IPS DF 4.7 (cell line): Measurements from ENCODE around the gene NPTX1.

Experiments
- DNase-seq: peaks from one replicate; pipeline ENCODE4 v3.0.0-alpha.2; 2013; ENCODE audit warnings: low spot score; ENCODE audit errors: extremely low read depth

Gene NPTX1

DNA sequence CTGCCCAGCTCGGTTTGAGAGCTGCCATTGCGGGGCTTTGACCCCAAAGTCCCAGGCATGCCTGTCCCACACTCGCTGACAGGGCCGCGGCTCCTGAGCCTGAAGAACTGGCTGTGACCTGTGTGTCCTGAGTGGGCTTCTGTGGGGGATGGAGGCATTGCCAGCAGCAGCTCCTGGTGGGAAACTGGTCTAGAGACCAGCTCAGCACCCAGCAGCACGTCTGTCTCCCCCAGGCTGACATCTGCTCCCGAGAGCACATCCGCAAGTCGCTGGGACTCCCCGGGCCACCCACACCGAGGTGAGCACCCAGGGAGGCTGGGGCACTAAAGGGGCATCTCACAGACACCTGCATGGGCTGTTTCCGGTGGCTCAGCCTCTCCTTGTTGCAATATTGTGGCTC, 48.0 kb downstream of the NPTX1 start:
- no peak for DNase-seq

DNA sequence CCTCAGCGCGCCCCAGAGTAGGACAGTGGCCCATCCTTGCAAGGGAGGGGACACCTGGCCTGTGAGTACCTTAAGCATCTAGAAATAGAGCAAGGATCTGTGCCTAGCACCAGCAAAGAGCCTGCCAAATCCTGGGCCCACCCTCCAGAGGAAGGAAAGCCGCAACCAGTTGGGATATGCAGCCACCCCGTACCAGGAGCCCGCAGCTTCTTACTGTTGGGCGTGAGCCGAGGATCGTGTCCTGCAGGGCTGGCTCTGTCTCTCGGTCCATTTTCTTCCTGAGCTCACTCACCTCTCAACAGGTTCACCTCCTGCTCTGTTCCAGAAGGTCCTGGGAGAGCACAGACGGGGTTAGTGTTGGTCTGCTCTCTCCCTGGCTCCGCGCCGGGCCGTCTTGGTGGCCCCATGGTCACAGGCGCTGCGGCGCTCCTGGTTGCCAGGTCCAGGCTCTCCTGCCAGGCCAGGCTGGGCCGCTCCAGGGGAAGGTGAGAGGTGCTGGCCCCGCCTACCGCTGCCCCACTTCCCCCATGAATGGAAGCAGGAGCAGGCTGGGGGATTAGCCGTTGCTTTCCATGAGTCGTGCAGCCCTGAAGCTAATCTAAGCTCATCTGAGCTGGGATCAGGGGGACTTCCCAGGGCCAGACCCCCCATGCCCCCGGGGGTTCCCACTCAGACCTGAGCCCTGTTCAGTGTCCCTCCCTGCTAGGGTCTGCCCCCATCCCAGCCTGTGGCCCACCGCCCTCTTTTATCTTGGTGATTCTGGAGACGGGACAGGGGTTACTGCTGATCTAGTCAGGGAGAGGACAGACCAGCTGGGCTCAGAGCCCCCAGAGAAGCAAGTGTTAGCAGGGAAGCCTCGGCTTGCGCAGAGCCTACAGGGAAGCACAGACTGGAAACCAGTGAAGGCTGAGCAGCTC, 48.8 kb downstream of the NPTX1 start:
- DNase-seq = no peak

DNA sequence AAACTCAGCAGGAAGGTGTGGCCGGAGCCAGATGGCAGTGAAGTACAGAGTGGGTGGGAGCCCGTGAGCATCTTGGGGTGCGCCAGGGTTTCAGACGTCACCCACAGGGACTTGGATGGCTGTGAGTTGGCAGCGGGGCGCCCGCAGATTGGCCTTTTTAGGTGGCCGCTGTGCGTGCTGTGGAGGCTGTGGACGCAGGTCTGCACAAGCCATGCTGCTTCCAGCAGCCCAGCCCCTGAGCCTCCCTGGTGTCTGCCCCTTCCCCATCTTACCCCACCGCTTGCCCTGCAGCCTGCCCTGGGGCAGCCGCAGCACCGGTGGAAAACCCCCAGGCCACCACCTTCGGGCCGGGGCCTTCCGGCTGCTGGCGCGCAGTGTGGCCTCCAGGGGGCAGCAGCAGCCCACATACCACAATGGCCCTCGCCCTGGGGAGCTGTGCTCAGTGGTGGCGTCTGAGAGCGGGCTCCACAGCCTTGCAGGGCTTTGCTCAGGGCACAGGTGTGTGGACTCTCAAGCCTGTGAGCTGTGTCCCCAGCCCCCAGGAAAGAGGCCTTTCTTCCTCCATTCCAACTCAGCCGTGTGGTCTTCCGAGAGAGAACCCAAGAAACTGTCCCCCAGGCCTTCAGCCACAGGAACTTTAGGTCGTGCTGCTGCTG, 49.6 kb downstream of the NPTX1 start:
- DNase-seq = peak; percentile 46

DNA sequence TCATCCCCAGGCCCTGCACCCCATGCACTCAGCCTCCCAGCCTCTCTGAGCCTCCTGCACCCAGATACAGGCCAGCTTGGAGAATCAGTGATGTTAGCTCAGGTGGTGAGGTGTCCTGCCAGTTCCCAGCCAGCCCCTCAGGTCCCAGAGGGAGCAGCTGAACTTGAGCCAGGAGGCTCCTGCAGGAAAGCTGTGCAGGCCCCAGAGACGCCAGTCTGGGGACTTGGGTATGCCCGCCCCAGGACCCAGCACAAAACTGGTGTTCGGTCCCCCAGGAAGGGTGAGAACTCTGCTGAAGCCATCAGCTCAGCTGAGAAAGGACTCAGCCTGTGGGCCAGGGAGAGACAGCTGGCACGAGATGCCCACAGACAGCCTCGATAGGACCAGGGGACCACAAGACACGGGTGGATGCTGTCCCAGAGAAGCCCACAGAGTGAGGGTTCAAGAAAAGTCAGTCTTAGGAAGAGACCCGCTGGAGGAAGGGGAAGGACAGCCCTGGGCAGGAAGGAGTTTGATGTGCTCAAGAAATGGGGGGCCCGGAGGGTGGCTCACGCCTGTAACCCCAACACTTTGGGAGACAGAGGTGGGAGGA, 50.5 kb downstream of the NPTX1 start:
- no peak for DNase-seq

DNA sequence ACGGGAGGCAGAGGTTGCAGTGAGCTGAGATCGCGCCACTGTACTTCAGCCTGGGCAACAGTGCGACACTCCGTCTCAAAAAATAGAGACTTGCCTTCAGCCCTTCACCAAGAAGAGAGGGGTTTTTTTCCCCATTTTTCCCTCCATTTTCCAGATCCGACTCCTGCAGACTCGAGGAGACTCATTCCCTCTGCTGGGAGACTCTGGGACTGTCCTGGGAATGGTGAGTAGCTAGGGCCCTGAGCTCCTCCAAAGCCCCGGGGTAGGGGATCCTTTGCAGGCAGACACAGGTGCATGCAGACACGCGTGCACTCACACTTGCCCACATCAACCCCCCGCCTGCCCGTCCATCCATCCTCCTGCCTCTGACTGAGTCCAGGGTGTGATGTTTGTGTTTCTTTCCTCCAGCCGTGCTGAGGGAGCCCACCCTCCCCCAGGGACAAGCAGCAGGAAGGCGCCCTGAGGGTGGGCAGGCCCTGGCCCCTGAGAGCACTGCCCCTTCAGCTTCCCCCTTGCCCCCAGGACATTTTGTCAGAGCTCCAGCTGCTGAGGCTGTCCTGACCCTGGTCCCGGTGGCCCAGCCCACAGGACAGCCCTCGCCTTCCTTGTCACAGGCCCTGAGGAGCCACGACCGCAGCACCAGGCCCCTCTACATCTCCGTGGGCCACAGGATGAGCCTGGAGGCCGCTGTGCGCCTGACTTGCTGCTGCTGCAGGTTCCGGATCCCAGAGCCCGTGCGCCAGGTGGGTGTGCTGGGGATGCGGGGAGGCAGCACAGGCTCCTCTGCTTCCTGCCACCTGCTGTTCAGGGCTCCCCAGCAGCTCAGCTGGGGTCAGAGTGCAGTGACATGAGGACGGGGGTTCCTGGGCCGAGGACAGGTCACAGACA, 51.3 kb downstream of the NPTX1 start:
- DNase-seq = no peak

DNA sequence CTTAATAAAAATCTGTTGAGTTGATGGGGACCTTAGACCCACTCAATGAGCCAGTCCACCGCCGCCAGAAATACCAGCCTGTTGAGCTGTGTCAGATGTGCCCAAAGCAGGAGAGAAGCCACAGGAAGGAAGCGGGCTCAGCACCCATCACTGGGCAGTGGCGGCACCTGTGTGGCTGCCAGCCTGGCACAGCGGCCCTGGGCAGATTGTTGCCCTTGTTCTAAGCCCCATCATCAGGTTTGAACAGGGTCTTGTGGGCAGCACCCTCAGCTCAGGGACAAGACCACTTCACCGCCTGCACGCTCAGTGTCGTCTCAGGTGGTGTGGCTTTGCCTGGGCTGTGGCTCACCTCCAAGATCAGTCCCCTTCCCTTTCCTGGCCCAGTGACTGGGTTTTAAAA, 52.1 kb downstream of the NPTX1 start:
- DNase-seq = no peak

DNA sequence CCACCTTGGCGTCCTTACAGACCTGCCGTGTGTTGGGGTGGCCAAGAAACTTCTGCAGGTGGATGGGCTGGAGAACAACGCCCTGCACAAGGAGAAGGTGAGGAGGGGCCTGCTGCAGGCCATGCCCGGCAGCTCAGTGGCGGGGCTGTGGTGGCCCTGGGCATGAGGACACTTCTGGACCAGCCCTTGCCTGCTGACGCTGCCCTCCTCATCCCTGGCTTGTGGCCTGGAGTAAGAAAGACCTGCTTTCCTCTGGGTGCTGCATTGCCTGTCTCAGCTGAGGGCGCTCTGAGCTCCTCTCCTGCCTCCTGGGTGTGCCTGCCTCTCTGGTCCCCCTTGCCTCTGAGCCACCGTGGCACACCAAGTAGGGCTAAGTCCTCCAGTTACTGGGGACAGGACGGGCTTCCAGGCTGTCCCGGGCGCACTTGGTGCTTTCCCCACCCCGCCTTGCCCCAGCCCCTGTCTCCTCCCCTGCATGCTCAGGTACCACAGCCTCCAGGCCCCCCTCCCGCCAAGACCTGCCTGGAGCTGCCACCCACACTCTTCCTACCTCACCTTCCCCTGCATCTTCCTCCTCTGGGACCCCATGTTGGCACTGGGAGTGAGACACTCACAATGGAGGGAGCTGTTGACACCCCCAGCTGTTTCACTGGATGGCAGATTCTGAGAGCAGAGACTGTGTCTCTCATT, 52.7 kb downstream of the NPTX1 start:
- no peak for DNase-seq

DNA sequence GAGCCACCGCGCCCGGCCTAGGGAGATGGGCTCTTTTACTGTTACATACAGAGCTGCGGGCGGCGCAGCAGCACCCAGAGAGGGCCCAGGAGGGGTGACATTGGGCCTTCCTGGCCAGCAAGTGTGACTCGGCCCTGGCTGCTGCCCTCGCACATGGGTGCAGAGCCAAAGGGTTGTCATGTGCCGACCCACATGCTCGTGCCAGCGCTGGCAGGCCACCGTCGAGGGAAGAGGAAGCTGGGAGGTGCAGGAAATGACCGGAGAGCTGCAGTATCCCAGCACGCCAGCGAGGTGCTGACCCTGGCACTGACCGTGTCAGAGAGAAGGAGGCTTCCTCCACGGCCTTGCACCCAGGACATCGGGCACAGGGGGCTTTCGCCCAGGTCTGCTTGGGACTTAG, 53.4 kb downstream of the NPTX1 start:
- DNase-seq = no peak

DNA sequence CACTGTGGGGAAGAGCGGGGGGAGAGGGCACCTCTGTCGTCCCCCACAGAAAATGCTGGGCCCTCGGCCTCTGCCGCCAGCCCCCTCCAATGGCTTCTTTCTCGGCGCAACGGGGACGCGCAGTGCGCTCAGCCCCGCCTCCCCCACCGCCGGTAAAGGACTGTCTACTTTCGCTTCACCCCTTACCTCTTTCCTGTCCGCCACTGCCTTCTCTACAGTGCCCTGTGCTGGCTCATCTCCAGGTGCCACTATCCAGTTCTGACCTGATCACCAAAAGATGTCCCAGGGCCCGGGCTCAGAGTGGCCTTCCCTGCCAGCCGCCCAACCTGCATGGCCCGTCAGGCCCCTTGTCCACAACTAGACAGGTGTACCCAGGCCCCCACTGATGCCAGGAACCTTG, 54.1 kb downstream of the NPTX1 start:
- DNase-seq = no peak

DNA sequence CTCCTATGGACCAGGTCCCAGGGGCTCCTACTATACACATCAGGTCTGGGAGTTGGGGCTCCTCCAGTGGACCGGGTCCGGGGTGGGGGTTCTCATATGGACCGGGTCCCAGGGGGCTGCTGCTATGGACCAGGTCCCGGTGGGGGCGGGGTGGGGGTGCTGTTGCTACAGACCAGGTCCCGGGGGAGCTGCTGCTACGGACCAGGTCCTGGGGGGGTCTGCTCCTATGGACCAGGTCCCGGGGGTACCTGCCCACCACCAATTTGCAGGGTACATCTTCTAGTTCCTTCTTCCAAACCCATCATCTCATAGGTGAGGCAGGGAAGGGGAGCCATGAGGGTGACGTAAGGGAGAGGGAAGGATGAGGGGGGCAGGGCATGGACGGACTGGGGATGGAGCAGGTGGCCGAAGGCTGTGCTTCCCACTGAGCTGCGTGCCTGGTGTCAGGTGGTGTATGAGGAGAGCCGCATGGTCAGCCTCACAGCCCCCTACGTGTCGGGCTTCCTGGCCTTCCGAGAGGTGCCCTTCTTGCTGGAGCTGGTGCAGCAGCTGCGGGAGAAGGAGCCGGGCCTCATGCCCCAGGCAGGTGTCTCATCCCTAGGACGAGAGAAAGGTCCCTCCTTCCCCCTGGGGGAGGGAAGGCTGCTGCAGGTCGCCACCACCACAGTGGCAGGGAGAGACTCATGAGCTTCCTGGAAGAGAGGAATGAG, 54.9 kb downstream of the NPTX1 start:
- no peak for DNase-seq

DNA sequence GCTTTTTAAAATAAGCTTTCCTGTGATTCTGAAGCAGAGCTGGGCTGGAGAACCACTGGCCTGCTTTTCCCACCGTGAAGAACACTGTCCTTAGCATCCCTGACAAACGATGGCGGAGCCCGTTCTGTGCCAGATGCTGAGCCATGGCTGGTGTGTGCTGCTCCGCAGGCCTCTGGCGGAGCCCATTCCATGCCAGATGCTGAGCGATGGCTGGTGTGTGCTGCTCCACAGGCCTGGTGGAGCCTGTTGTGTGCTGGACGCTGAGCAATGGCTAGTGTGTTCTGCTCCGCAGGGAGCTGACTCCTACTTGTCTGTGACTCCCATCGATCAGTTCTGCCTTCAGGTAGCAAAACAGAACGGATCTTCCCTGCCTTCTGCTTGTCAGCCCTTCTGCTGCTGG, 57.2 kb downstream of the NPTX1 start:
- DNase-seq = no peak

DNA sequence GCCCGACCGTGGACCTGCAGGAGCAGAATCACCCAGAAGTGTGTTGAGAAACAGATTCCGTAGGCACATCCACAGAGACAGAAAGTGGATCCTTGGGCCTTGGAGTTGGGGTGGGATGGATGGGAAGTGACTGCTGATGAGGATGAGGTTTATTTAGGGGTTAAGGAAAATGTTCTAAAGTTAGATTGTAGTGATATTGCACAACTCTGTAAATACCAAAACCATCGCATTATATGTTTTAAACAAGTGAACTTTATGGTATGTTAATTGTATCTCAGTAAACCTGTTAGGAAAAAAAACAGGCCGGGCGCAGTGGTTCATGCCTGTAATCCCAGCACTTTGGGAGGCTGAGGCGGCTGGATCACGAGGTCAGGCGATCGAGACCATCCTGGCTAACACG, 57.8 kb downstream of the NPTX1 start:
- no peak for DNase-seq
